Motor neuron (in vitro differentiated cells): ENCODE results near the gene KLK8. TPM values are rescaled to one million over a fixed set of nuclear protein-coding genes. Genes with fewer than 3 reads are reported as not detected.
A peak's percentile ranks its signal among the peaks of the same experiment; 100 is the strongest.

Source experiments
- ATAC-seq, 8 experiments: fragments of 200-7000 bp; cut with Tn5 transposase; replicated peaks in 6 of 8; 2 replicates each; pipeline ENCODE4 v1.8.0; 2021; ENCODE audit warnings: mild to moderate bottlenecking in 8 of 8, moderate library complexity in 8 of 8
- H3K27ac ChIP-seq, 2 donors: fragments of 250-450 bp; sonication (Bioruptor Pico); 2 replicates each; pipeline ENCODE4 v1.9.0; 2021; ENCODE audit warnings: antibody characterized with exemption in 2 of 2, mild to moderate bottlenecking in 2 of 2, moderate library complexity in 1 of 2
- H3K4me1 ChIP-seq, 2 donors: fragments of 250-450 bp; sonication (Bioruptor Pico); replicated peaks in 1 of 2; 2 replicates each; pipeline ENCODE4 v1.6.1; 2021; ENCODE audit warnings: antibody characterized with exemption in 2 of 2, mild to moderate bottlenecking in 2 of 2, moderate library complexity in 1 of 2
- H3K4me3 ChIP-seq, 5 donors: fragments of 250-450 bp; sonication (Bioruptor Pico); 2 replicates each; pipeline ENCODE4 v1.9.0; 2021; ENCODE audit warnings: antibody characterized with exemption in 5 of 5, mild to moderate bottlenecking in 5 of 5, moderate library complexity in 4 of 5
- WGBS, 10 experiments: fragments of 450-650 bp; shearing (Covaris generic); methylation state at CpG; one replicate each; pipeline ENCODE4 v1.0.0; 2022; 5-methylcytosine and 5-hydroxymethylcytosine counted together
- in situ Hi-C, 9 experiments: fragments of 400-800 bp; cut with MboI; loops; one replicate each; pipeline ENCODE4 v1.15.0; 2021; ENCODE audit warnings: low sequenced_read_pairs in 9 of 9, low pct_unique_long_range_greater_than_20kb in 2 of 9; ENCODE audit not compliant: unreplicated experiment in 9 of 9
- total RNA-seq, 8 experiments: library from RNA; unstranded; fragments of 300-600 nt; gene quantifications; 2 replicates each; pipeline versions ENCODE4 v1.2.3 to v1.2.4, GENCODE V29; 2022

KLK8 gene
- total RNA-seq, 8 experiments from 2014 or later, result not detected

DNA sequence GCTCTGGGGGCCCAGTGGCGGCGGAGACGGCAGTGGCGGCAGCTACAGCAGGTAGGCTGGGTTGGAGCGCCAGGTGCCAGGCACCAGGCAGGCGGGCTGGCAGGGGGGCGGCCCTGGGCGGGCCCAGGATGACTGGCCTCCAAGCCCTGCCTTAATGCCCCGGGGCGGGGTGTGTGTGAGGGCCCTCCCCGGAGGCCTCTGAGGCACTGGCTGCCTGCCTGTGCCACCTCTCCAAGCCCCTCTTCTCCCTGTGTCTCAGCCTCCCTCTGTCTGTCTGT is 25.1 kb upstream of the KLK8 start, which contains the start of gene KLK11:
Gene KLK11 (minus strand): TSS at position 63 of the 278 bp plus-strand sequence. CDS start 985 bp downstream, outside the sequence.
- H3K4me3 ChIP-seq, result no peak within 1 kb of the TSS
- H3K27ac ChIP-seq, result no peak within 1 kb of the TSS
- H3K4me1 ChIP-seq, result no peaks in the 10 kb centered on the region
- ATAC-seq, result peak in 2 of 8 experiments; percentile 24 to 35
- 27% methylated on average over 3 of the region's 11 CpGs; no CpG with 5 or more reads in 9 of the 10 experiments for WGBS, 10 experiments
- in situ Hi-C loops, result loop anchor here in 1 of 9 experiments (10.0 kb wide), 1 partner anchor 68 kb away; no protein-coding TSS in a partner anchor

- Histone ChIP-seq H3K4me3 (no peak overlapping the region), H3K4me1 (no peaks in the 10 kb centered on the region), H3K27ac (no peak overlapping the region)
- ATAC-seq, result peak in 1 of 8 experiments; percentile 33
- in situ Hi-C loops, result loop anchor here in 1 of 9 experiments (10.0 kb wide), 1 partner anchor 69 kb away; no protein-coding TSS in a partner anchor
- 13 to 62% (median 20%) methylated on average over 1 to 3 of the region's 18 CpGs; no CpG with 5 or more reads in 7 of the 10 experiments for WGBS, 10 experiments
Measured at GRCh38 chr19:51025809-51026553, 24.6 kb upstream of the KLK8 start.

DNA sequence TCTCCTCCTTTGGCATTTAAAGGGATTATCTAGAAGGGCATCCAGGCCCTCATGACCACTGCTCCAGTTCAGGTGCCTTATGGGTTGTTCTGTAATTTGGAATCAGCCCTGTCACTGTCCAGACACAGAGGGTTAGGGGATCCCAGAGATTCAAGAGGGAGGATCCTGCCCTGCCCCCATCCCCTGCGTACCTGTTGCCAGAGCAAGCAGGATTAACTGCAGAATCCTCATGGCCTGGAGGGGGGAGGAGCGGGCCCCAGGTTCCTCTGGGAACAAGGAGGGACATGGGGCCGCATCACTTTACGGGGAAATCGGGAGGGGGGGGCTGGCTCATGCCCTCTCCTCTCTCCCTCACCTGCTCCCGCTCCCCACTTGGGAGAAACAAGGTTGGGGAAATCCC is 24.0 kb upstream of the KLK8 start:
- ATAC-seq, result no peak
- WGBS, 10 experiments, result no CpG with 5 or more reads among the region's 6 CpGs
- Histone ChIP-seq H3K4me1 (no peaks in the 10 kb centered on the region), H3K4me3 (no peak overlapping the region), H3K27ac (no peak overlapping the region)
- in situ Hi-C loops, result loop anchor here in 1 of 9 experiments (10.0 kb wide), 1 partner anchor 69 kb away; no protein-coding TSS in a partner anchor

DNA sequence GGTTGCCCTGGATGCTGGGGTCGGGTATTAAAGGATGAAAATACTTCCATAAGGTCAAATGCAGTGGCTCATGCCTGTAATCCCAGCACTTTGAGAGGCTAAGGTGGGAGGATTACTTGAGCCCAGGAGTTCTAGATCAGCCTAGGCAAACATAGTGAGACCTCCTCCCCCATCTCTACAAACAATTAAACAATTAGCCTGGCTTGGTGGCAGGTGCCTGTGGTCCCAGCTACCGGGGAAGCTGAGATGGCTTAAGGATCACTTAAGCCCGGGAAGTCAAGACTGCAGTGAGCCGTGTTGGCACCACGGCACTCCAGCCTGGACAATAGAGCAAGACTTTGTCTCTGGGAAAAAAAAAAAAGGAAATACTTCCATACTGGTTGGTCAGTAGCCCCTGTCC is 23.5 kb upstream of the KLK8 start:
- ATAC-seq, result no peak
- Histone ChIP-seq H3K4me1 (no peaks in the 10 kb centered on the region), H3K4me3 (no peak overlapping the region), H3K27ac (no peak overlapping the region)
- 17 to 100% (median 57%) methylated on average over 1 to 3 of the region's 5 CpGs; no CpG with 5 or more reads in 5 of the 10 experiments for WGBS, 10 experiments
- in situ Hi-C loops, result loop anchor here in 1 of 9 experiments (10.0 kb wide), 1 partner anchor 70 kb away; no protein-coding TSS in a partner anchor

DNA sequence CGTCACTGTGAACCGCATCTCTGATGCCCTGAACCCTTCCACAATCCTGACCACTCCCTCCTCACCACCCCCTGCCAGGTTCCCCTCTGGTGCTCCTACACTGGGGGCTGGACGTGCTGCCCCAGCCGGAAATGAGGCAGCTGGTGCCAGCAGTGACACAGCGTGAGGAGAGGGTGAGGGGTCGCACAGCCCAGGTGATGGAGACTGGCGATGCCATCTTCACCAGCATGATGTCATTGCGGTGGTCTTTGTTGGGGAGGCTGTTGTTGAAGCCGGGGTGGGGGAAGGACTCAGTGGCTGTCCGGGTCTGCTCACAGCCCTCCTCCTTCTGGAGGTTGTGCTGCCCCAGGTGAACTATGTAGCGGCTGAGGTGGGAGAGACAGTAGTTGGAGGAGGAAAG is 22.5 kb upstream of the KLK8 start:
- in situ Hi-C loops, result loop anchor here in 1 of 9 experiments (10.0 kb wide), 1 partner anchor 71 kb away; no protein-coding TSS in a partner anchor
- Histone ChIP-seq H3K4me3 (no peak overlapping the region), H3K4me1 (peaks cover 0 to 2% of the 10 kb centered on the region in 2 donors), H3K27ac (no peak overlapping the region)
- ATAC-seq, result no peak
- 10 to 91% (median 50%) methylated on average over 1 to 4 of the region's 11 CpGs; no CpG with 5 or more reads in 5 of the 10 experiments for WGBS, 10 experiments

DNA sequence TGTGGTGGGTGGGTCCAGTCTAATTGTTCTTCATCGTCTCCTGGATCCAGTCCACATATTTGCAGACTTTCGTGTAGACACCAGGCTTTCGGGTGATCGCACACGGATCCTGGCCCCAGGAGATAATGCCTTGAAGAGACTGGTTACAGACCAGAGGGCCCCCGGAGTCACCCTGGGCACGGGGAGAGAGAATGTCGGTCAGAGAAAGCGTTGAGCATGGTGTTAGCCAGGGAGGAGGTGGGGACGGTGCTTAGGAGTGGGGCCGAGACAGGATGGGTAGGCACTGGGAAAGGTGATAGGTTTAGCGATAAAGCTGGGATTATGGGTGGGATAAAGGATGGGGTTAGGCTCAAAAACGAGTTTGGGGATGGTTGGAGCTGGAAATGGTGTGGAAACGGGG is 21.1 kb upstream of the KLK8 start:
- 35 to 67% (median 53%) methylated on average over 3 to 13 of the region's 14 CpGs; no CpG with 5 or more reads in 1 of the 10 experiments for WGBS, 10 experiments
- peaks cover 0 to 3% of the 10 kb centered on the region in 2 donors for H3K4me1 ChIP-seq
- in situ Hi-C loops, result loop anchor here in 1 of 9 experiments (10.0 kb wide), 1 partner anchor 72 kb away; no protein-coding TSS in a partner anchor
- H3K4me3 ChIP-seq, result no peak overlapping the region
- H3K27ac ChIP-seq, result no peak overlapping the region
- no peak for ATAC-seq

DNA sequence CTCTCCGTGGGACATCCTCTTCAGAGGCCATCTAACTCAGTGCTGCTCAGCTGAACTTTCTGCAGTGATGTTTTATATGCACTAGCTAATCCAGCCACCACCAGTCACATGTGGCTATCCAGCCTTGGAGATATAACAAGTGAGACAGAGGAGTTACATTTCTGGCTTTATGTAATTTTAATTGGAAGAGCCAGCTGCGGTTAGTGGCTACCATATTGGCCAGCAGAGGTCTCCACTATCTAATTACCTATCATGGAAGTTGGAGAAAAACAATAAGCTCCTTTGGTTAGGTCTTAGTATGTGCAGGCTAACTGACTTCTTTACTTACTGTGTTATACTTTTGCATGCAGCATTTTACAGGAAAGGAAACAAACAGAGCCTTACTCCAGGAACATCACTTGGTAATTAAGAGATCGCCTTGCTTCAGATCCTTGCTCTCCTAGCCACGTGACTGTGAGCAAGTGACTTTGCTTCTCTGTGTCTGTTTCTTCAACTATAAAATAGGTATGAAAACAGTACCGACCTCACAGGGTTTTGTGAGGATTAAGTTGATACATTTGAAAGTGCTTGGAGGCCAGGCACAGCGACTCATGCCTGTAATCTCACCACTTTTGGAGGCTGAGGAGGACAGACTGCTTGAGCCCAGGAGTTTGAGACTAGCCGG is 19.7 kb upstream of the KLK8 start:
- Histone ChIP-seq H3K27ac (no peak overlapping the region), H3K4me3 (no peak overlapping the region), H3K4me1 (peaks cover 0 to 3% of the 10 kb centered on the region in 2 donors)
- ATAC-seq, result peak in 6 of 8 experiments; percentile 15 to 65 (median 30)
- in situ Hi-C loops, result loop anchor here in 1 of 9 experiments (10.0 kb wide), 1 partner anchor 74 kb away; no protein-coding TSS in a partner anchor
- 0 to 100% (median 23%) methylated on average over 1 to 6 of the region's 7 CpGs; no CpG with 5 or more reads in 1 of the 10 experiments for WGBS, 10 experiments

DNA sequence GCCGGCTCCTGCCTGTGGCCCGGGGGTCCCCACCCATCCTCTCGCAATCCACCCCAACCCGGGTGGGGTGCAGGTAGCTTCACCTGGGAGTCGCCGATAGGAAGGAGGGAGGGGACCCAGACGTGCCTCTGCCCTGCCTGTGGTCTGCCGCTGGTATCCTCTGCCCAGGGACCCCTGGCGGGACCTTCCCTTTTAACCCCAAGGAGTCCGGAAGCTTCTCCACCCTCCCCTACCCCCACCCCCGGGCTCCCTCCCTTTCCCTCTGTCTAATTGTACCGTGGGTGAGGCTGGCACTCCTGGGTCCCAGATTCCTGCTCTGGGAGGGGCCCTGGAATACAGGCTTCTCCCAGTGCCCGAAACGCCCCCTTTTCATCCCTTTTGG is 18.1 kb upstream of the KLK8 start, which contains the start of gene KLK10:
Gene KLK10 (minus strand): TSS at position 166 of the 382 bp plus-strand sequence. CDS start 579 bp downstream, outside the sequence.
- in situ Hi-C loops, result no loop called here
- Histone ChIP-seq H3K4me1 (peaks cover 0 to 3% of the 10 kb centered on the region in 2 donors), H3K27ac (no peak within 1 kb of the TSS), H3K4me3 (no peak within 1 kb of the TSS)
- WGBS, 10 experiments, result 13% methylated on average over 3 of the region's 14 CpGs; no CpG with 5 or more reads in 9 of the 10 experiments
- no peak for ATAC-seq

GRCh38 chr19:51018745-51019543 is 17.5 kb upstream of the KLK8 start:
- in situ Hi-C loops, result no loop called here
- ATAC-seq, result peak in 2 of 8 experiments; percentile 7 to 27
- Histone ChIP-seq H3K4me1 (peaks cover 0 to 3% of the 10 kb centered on the region in 2 donors), H3K27ac (no peak overlapping the region), H3K4me3 (no peak overlapping the region)
- 0 to 6% (median 0%) methylated on average over 3 to 18 of the region's 68 CpGs; no CpG with 5 or more reads in 7 of the 10 experiments for WGBS, 10 experiments

DNA sequence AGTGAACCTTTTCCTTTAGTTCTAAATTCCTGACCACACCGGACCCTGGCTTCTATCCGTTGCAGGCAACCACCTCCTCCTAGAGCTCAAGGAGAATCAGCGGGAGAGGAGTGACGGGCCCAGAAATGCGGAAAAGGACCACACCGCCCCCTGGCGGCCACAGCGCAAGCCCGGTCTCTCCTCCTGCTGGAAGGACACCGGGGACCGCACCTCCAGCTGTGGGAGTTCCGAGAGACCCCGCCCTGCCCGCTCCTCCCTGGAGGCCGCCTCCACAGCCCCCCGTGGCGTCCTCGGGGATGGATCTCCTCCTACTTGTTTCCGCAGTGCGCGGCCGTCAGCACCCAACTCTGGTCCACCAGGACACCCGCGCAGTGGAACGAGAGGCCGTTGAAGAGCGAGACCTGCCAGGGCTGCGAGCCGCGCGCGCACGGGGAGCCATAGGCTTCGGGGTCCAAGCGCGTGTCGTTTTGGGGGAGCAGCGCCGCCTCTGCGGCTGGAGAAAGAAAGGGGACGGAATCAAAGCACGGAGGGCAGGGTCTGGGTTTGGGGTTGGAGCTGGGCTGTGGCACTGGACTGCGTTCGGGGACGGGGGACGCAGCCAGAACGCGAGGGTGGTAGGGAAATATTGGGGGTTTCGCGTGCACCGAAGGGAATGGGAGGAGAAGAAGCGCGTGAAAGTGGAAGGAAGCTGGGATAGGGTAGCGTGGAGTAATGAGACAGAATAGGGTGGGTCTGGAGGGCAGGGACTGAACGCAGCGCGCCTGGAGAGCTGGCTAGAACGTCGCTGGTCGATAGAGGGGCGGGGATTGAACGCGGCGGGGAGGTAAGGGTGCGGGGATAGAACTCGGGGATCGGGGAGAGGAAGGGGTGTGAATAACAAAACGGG is 15.6 kb upstream of the KLK8 start:
- Histone ChIP-seq H3K4me3 (peak overlapping the region; percentile 10 to 41 (median 33)), H3K4me1 (peaks cover 0 to 3% of the 10 kb centered on the region in 2 donors), H3K27ac (no peak overlapping the region)
- in situ Hi-C loops, result no loop called here
- peak; percentile 70 to 84 (median 77) for ATAC-seq
- WGBS, 10 experiments, result 0% methylated on average over 1 to 25 of the region's 68 CpGs; no CpG with 5 or more reads in 3 of the 10 experiments

GRCh38 chr19:51015691-51016267 is 14.4 kb upstream of the KLK8 start:
- Histone ChIP-seq H3K4me3 (no peak overlapping the region), H3K4me1 (peaks cover 0 to 3% of the 10 kb centered on the region in 2 donors), H3K27ac (no peak overlapping the region)
- in situ Hi-C loops, result no loop called here
- ATAC-seq, result no peak
- 60 to 68% methylated on average over 1 to 3 of the region's 19 CpGs; no CpG with 5 or more reads in 8 of the 10 experiments for WGBS, 10 experiments
